ENCODE results near the gene ADAM30.

ADAM30 gene

DNA sequence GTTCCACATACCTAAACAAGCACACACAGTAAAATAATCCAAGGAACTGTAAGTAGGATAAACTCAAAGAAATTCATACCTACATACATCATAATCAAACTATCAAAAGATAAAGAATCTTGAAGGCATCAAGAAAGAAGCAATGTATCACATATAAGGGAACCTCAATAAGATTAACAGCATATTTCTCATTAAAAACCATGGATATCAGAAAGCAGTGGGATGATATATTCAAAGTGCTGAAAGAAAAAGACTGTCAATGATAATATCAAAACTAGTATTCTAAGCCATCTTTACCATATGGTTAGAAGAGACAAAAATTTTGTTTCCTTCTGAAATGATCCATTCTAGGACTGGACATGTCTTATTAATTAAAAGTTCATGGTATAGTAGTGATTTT is 37.1 kb upstream of the ADAM30 start:
- no peak overlapping the region for H3K4me3 ChIP-seq (ENCODE audit: low read depth, low read length)
- TF ChIP-seq CTCF (IDR thresholded peaks at IDR 0.05; ENCODE audit: low read depth, low read length), result no peak

DNA sequence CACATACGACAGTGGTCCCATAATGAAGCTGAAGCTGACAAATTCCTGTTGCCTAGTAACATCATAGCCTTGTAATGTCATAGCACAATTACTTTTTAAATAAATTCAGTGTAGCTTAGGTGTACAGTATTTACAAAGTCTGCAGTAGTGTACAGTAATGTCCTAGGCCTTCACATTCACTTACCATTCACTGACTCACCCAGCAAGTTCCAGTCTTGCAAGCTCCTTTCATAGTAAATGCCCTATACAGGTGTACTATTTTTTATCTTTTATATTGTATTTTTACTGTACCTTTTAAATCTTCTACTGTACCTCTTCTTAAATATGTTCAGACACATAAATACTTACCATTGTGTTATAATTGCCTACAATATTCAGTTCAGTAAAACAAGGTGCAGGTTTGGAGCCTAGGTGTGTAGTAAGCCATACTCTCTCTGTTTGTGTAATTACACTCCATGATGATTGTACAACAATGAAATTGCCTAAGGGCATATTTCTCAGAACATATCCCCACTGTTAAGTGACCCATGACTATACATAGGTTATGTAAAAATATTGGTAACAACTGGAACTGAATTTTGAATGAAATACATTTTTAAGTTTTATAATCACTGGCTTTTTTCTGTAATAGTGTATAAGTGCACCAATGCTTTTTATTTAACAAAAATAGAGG is 33.5 kb upstream of the ADAM30 start:
- no peak overlapping the region for H3K4me3 ChIP-seq (ENCODE audit: low read depth, low read length)
- TF ChIP-seq CTCF (IDR thresholded peaks at IDR 0.05; ENCODE audit: low read depth, low read length), result no peak

DNA sequence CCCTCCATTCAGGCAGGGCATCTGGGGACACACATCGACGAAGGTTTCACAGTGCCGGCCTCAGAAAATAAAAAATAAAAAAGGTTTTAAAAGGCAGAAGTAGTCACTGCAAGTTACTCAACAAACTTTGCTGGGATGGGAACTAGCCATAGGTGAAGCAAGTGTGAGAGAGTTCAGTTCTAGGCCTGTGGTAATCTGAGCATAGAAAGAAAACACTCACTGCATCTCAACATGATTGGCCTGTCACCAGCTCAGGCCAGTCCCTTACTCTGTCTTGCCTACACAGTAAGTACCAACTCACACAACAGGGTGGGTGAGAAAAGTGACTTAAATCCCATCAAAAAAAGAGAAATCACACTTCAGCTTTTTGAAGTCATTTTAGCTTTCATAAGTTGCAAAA is 30.2 kb upstream of the ADAM30 start:
- no peak for TF ChIP-seq CTCF (IDR thresholded peaks at IDR 0.05; ENCODE audit: low read depth, low read length)
- H3K4me3 ChIP-seq (ENCODE audit: low read depth, low read length), result no peak overlapping the region

GRCh38 chr1:119924948-119925898 is 28.9 kb upstream of the ADAM30 start:
- no peak overlapping the region for H3K4me3 ChIP-seq (ENCODE audit: low read depth, low read length)
- no peak for TF ChIP-seq CTCF (IDR thresholded peaks at IDR 0.05; ENCODE audit: low read depth, low read length)

GRCh38 chr1:119920104-119920968 is 24.0 kb upstream of the ADAM30 start:
- no peak overlapping the region for H3K4me3 ChIP-seq (ENCODE audit: low read depth, low read length)
- TF ChIP-seq CTCF (IDR thresholded peaks at IDR 0.05; ENCODE audit: low read depth, low read length), result no peak

DNA sequence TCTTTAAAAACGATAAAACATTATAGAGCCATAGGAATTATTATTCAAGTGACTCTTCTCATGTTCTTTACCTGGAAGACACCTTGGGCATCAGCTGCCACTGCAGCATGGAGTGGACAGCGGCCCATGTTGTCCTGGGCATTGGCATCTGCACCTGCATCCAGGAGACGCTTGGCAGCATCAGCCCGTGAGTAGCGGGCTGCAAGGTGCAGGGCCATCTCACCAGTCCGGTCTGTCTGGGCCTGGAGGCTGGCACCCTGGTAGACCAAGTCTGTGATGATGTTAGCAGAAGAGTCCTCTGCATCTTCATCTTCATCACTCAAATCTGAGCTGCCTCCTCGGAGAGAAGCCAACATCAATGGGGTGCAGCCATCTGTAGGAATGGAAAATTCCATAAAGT is 22.9 kb upstream of the ADAM30 start:
- no peak for TF ChIP-seq CTCF (IDR thresholded peaks at IDR 0.05; ENCODE audit: low read depth, low read length)
- H3K4me3 ChIP-seq (ENCODE audit: low read depth, low read length), result no peak overlapping the region

All from WI38 (cell line).